A673 (cell line): Measurements from ENCODE around the gene COLGALT1.

ENCODE experiments used
- CTCF ChIP-seq: fragments of 300-800, 200-600 bp; sonication (generic); conservative IDR thresholded peaks from 2 replicates; pipeline ENCODE4 v1.5.1; 2017; ENCODE audit warnings: low read depth, mild to moderate bottlenecking, antibody characterized with exemption, low read length, moderate library complexity, mixed read lengths
- EZH2 ChIP-seq: fragments of 200-600 bp; sonication (generic); IDR thresholded peaks from 2 replicates; pipeline ENCODE4 v1.6.1; 2017; ENCODE audit warnings: borderline replicate concordance, low read depth, mild to moderate bottlenecking, mixed read lengths, antibody characterized with exemption, low read length; ENCODE audit not compliant: poor library complexity, severe bottlenecking

- no peak for TF ChIP-seq CTCF
- TF ChIP-seq EZH2, result no peak
Measured at GRCh38 chr19:17614476-17614875, 59.0 kb downstream of the COLGALT1 start.
